ENCODE measurements around the gene RSPH10B.
"Not testable (repeated sequence)": the region's sequence is repeated elsewhere in the genome, so short reads cannot be mapped to it uniquely, and the experiment has no call there.

RSPH10B gene

GRCh38 chr7:5970347-5970911 is at the start of gene RSPH10B:
Gene RSPH10B (minus strand): TSS chr7:5970689. CDS start chr7:5967116, 3,573 bp downstream.
- H3K9ac ChIP-seq (ENCODE audit: low read depth, low read length); H3K4me1 ChIP-seq (ENCODE audit: control insufficient read depth, insufficient read depth, low read length); H3K27me3 ChIP-seq (ENCODE audit: control insufficient read depth, insufficient read depth, low read length); H3K27ac ChIP-seq (ENCODE audit: low read depth, low read length); H3K9me3 ChIP-seq (ENCODE audit: control insufficient read depth, insufficient read depth, low read length); H3K4me3 ChIP-seq (ENCODE audit: low read depth, low read length); H3K36me3 ChIP-seq (ENCODE audit: control insufficient read depth, insufficient read depth, low read length): not testable (repeated sequence)

DNA sequence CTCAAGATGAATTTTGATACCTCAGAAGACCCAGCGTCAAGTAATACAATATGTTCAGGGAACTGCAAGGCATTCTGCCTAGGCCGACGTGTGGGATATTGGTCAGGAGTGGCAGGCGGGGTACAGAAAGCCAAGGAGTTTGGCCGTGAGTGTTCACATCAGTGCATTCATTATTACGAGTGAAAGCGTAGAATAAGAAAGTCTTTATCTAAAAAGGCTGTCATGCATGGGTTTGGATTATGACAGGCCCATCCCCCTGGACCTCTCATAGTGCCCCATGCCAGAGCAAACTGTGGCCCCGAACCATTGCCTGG is 46.1 kb upstream of the RSPH10B start:
- Histone ChIP-seq H3K27me3 (ENCODE audit: control insufficient read depth, insufficient read depth, low read length) (no peaks in the 10 kb centered on the region), H3K9ac (ENCODE audit: low read depth, low read length) (no peak overlapping the region), H3K36me3 (ENCODE audit: control insufficient read depth, insufficient read depth, low read length) (peaks cover 83% of the 10 kb centered on the region), H3K9me3 (ENCODE audit: control insufficient read depth, insufficient read depth, low read length) (no peaks in the 10 kb centered on the region), H3K27ac (ENCODE audit: low read depth, low read length) (no peak overlapping the region), H3K4me1 (ENCODE audit: control insufficient read depth, insufficient read depth, low read length) (no peaks in the 10 kb centered on the region), H3K4me3 (ENCODE audit: low read depth, low read length) (no peak overlapping the region)

GRCh38 chr7:6015917-6016652 is 45.6 kb upstream of the RSPH10B start:
- Histone ChIP-seq H3K9me3 (ENCODE audit: control insufficient read depth, insufficient read depth, low read length) (no peaks in the 10 kb centered on the region), H3K4me1 (ENCODE audit: control insufficient read depth, insufficient read depth, low read length) (no peaks in the 10 kb centered on the region), H3K9ac (ENCODE audit: low read depth, low read length) (no peak overlapping the region), H3K27ac (ENCODE audit: low read depth, low read length) (no peak overlapping the region), H3K4me3 (ENCODE audit: low read depth, low read length) (no peak overlapping the region), H3K36me3 (ENCODE audit: control insufficient read depth, insufficient read depth, low read length) (peaks cover 83% of the 10 kb centered on the region), H3K27me3 (ENCODE audit: control insufficient read depth, insufficient read depth, low read length) (no peaks in the 10 kb centered on the region)

GRCh38 chr7:6012355-6013104 is 42.0 kb upstream of the RSPH10B start:
- Histone ChIP-seq H3K9ac (ENCODE audit: low read depth, low read length) (no peak overlapping the region), H3K27ac (ENCODE audit: low read depth, low read length) (no peak overlapping the region), H3K36me3 (ENCODE audit: control insufficient read depth, insufficient read depth, low read length) (peaks cover 56% of the 10 kb centered on the region), H3K4me3 (ENCODE audit: low read depth, low read length) (no peak overlapping the region), H3K9me3 (ENCODE audit: control insufficient read depth, insufficient read depth, low read length) (no peaks in the 10 kb centered on the region), H3K4me1 (ENCODE audit: control insufficient read depth, insufficient read depth, low read length) (no peaks in the 10 kb centered on the region), H3K27me3 (ENCODE audit: control insufficient read depth, insufficient read depth, low read length) (no peaks in the 10 kb centered on the region)

DNA sequence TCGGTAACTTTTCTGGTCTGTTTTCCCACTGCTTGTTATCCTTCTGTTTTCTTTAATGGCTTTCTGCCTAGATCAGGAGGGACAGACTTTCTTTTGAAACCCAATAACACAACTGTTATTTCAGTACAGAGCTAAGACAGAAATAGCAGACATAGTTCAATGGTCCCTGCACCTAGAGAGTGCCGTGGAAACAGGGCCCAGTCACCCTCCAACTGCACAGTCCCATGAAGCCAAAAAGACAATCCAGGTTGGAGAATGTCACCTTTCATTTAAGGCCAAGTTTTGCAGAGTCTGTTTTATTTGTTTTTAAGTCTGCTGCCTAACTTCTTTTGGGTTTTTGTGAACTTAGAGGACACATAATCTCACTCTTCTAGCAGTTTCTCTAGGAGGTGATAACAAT is 41.1 kb upstream of the RSPH10B start:
- Histone ChIP-seq H3K9ac (ENCODE audit: low read depth, low read length) (no peak overlapping the region), H3K27ac (ENCODE audit: low read depth, low read length) (no peak overlapping the region), H3K9me3 (ENCODE audit: control insufficient read depth, insufficient read depth, low read length) (no peaks in the 10 kb centered on the region), H3K4me3 (ENCODE audit: low read depth, low read length) (no peak overlapping the region), H3K27me3 (ENCODE audit: control insufficient read depth, insufficient read depth, low read length) (no peaks in the 10 kb centered on the region), H3K4me1 (ENCODE audit: control insufficient read depth, insufficient read depth, low read length) (no peaks in the 10 kb centered on the region), H3K36me3 (ENCODE audit: control insufficient read depth, insufficient read depth, low read length) (peaks cover 48% of the 10 kb centered on the region)

GRCh38 chr7:6010370-6010769 is 39.9 kb upstream of the RSPH10B start:
- H3K4me1 ChIP-seq (ENCODE audit: control insufficient read depth, insufficient read depth, low read length); H3K27me3 ChIP-seq (ENCODE audit: control insufficient read depth, insufficient read depth, low read length); H3K9me3 ChIP-seq (ENCODE audit: control insufficient read depth, insufficient read depth, low read length); H3K27ac ChIP-seq (ENCODE audit: low read depth, low read length); H3K9ac ChIP-seq (ENCODE audit: low read depth, low read length): not testable (repeated sequence)
- peak overlapping the region; percentile 96 for H3K4me3 ChIP-seq (ENCODE audit: low read depth, low read length)
- peaks cover 38% of the 10 kb centered on the region for H3K36me3 ChIP-seq (ENCODE audit: control insufficient read depth, insufficient read depth, low read length)

- Histone ChIP-seq H3K9me3 (ENCODE audit: control insufficient read depth, insufficient read depth, low read length) (no peaks in the 10 kb centered on the region), H3K27ac (ENCODE audit: low read depth, low read length) (peak within 1 kb of the TSS; percentile 97), H3K4me3 (ENCODE audit: low read depth, low read length) (peak within 1 kb of the TSS; percentile 96), H3K27me3 (ENCODE audit: control insufficient read depth, insufficient read depth, low read length) (no peaks in the 10 kb centered on the region), H3K4me1 (ENCODE audit: control insufficient read depth, insufficient read depth, low read length) (no peaks in the 10 kb centered on the region), H3K36me3 (ENCODE audit: control insufficient read depth, insufficient read depth, low read length) (peaks cover 35% of the 10 kb centered on the region), H3K9ac (ENCODE audit: low read depth, low read length) (peak within 1 kb of the TSS; percentile 96)
These were observed 38.5 kb upstream of the RSPH10B start, which contains the start of the genes AIMP2 and PMS2 for GRCh38 chr7:6008668-6009611. Gene AIMP2 (plus strand): TSS chr7:6009272. CDS start chr7:6009364, 92 bp downstream. Gene PMS2 (minus strand): TSS chr7:6009049. CDS start chr7:6009019, 30 bp downstream.

- peak overlapping the region; percentile 96 for H3K4me3 ChIP-seq (ENCODE audit: low read depth, low read length)
- peak overlapping the region; percentile 92 for H3K9ac ChIP-seq (ENCODE audit: low read depth, low read length)
- H3K27ac ChIP-seq (ENCODE audit: low read depth, low read length) = peak overlapping the region; percentile 97
- H3K27me3 ChIP-seq (ENCODE audit: control insufficient read depth, insufficient read depth, low read length); H3K9me3 ChIP-seq (ENCODE audit: control insufficient read depth, insufficient read depth, low read length); H3K4me1 ChIP-seq (ENCODE audit: control insufficient read depth, insufficient read depth, low read length): not testable (repeated sequence)
- H3K36me3 ChIP-seq (ENCODE audit: control insufficient read depth, insufficient read depth, low read length) = peaks cover 37% of the 10 kb centered on the region
These were observed 37.5 kb upstream of the RSPH10B start for GRCh38 chr7:6007835-6008590.

GRCh38 chr7:6007386-6007785 is 36.9 kb upstream of the RSPH10B start:
- Histone ChIP-seq H3K9me3 (ENCODE audit: control insufficient read depth, insufficient read depth, low read length) (no peaks in the 10 kb centered on the region), H3K4me1 (ENCODE audit: control insufficient read depth, insufficient read depth, low read length) (no peaks in the 10 kb centered on the region), H3K36me3 (ENCODE audit: control insufficient read depth, insufficient read depth, low read length) (peaks cover 36% of the 10 kb centered on the region), H3K4me3 (ENCODE audit: low read depth, low read length) (no peak overlapping the region), H3K27ac (ENCODE audit: low read depth, low read length) (no peak overlapping the region), H3K9ac (ENCODE audit: low read depth, low read length) (no peak overlapping the region), H3K27me3 (ENCODE audit: control insufficient read depth, insufficient read depth, low read length) (no peaks in the 10 kb centered on the region)

DNA sequence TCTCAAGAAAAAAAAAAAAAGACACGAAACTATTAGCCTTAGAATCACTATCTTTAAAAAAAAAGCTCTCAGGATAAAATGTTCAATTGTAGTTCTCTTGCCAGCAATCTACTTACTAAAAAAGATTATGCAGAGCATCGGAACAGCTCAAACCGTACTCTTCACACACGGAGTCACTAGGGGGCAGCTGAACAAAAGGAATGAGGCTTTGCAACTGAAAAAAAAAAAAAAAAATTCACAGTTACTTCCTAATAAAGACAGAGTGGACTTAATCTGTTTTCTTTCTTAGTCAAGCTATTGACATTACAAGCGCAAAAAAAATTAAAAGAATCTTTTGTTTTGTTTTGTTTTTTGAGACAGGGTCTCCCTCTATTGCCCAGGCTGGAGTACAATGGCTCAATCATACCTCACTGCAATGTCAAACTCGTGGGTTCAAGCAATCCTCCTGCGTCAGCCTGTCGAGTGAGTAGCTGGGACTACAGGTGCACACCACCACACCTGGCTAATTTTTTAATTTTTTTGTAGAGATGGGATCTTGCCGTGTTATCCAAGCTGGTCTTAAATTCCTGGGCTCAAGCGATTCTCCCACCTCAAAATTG is 26.8 kb upstream of the RSPH10B start:
- Histone ChIP-seq H3K4me1 (ENCODE audit: control insufficient read depth, insufficient read depth, low read length) (no peaks in the 10 kb centered on the region), H3K4me3 (ENCODE audit: low read depth, low read length) (no peak overlapping the region), H3K27me3 (ENCODE audit: control insufficient read depth, insufficient read depth, low read length) (no peaks in the 10 kb centered on the region), H3K9ac (ENCODE audit: low read depth, low read length) (no peak overlapping the region), H3K36me3 (ENCODE audit: control insufficient read depth, insufficient read depth, low read length) (peaks cover 75% of the 10 kb centered on the region), H3K9me3 (ENCODE audit: control insufficient read depth, insufficient read depth, low read length) (no peaks in the 10 kb centered on the region), H3K27ac (ENCODE audit: low read depth, low read length) (no peak overlapping the region)

Data from HUES48 (cell line).